Thyroid gland (tissue), 4 donors: ENCODE results near the gene SLCO2A1. TPM values are rescaled to one million over a fixed set of nuclear protein-coding genes. Genes with fewer than 3 reads are reported as not detected.
A peak's percentile ranks its signal among the peaks of the same experiment; 100 is the strongest.

Experiments used
- DNase-seq, 2 donors: peaks; one replicate each; pipeline ENCODE4 v3.0.0-alpha.2; 2019
- H3K27ac ChIP-seq, 3 donors: fragments of 200-600 bp; sonication (generic); 1 replicate in 2 of 3; 2 replicates in 1 of 3; pipeline ENCODE4 v1.5.1; 2016 to 2019; ENCODE audit warnings: mild to moderate bottlenecking in 1 of 3, moderate library complexity in 1 of 3
- H3K27me3 ChIP-seq: fragments of 200-600 bp; sonication (generic); one replicate; pipeline ENCODE4 v1.5.1; 2019
- H3K36me3 ChIP-seq, 2 donors: fragments of 200-600 bp; sonication (generic); one replicate each; pipeline ENCODE4 v1.5.1; 2016 to 2019
- H3K4me1 ChIP-seq, 2 donors: fragments of 200-600 bp; sonication (generic); one replicate each; pipeline ENCODE4 v1.5.1; 2017 to 2019
- H3K4me3 ChIP-seq, 3 donors: fragments of 200-600 bp; sonication (generic); replicated peaks in 1 of 3; 1 replicate in 2 of 3; 2 replicates in 1 of 3; pipeline ENCODE4 v1.5.1; 2016; ENCODE audit warnings: mild to moderate bottlenecking in 1 of 3
- H3K9me3 ChIP-seq: fragments of 200-600 bp; sonication (generic); one replicate; pipeline ENCODE4 v1.5.1; 2017
- CTCF ChIP-seq, 6 experiments: fragments of 200-600 bp in 3 of 6; fragments of 450-650 bp in 3 of 6; sonication (generic) in 3 of 6; IDR thresholded peaks; one replicate each; pipeline ENCODE4 v1.5.1; 2016 to 2019; ENCODE audit warnings: antibody characterized with exemption in 6 of 6, mild to moderate bottlenecking in 2 of 6, inconsistent platforms in 1 of 6, moderate library complexity in 1 of 6
- POLR2A ChIP-seq, 2 donors: fragments of 450-650 bp; IDR thresholded peaks; one replicate each; pipeline ENCODE4 v1.6.1; 2017; ENCODE audit warnings: antibody characterized with exemption in 2 of 2, mild to moderate bottlenecking in 2 of 2, moderate library complexity in 1 of 2
- WGBS, 2 donors: methylation state at CpG; one replicate each; pipeline ENCODE4 v1.1.5; 2017; 5-methylcytosine and 5-hydroxymethylcytosine counted together
- intact Hi-C: fragments of 100-400 bp; cut with DNase I; formaldehyde crosslinking; loops from one replicate; pipeline ENCODE4 v1.15.1; 2023
- total RNA-seq, 4 donors: library from RNA; depleted of rRNA; stranded (reverse); fragments of >200 nt; gene quantifications; one replicate each; pipeline ENCODE4 v1.2.3, GENCODE V29; 2016

SLCO2A1 gene
- total RNA-seq, 4 donors from 2014 or later, result 26.0 to 76.6 (median 41.0) TPM

DNA sequence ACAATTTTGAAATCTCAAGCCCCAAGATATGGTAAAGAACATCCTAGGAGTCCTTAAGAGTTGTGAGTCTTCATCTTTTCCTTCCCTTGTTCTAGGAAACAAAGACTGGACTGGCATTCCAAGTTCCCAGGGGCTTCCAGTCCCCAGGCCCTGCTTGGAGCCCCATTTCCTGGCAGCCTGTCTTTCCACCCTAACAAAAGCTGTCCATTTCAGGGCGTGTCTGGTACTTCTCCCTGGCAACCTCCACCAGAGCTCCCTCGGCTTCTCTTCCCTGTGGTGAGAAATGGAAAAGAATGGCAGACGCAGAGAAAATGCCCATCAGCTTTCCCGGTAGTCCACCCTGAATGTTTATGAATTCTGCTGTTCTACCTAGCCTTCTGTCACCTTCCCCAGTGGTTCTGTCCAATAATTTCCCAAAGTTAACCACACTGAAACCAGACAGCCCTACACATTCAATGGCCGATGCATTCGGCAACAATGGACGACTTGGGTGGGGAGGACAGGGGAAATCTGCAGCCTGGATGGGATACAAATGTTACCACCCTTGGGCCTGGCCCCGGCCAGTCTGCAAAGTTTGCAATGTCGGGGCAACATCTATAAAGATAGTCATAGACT is 140.9 kb downstream of the SLCO2A1 start:
- TF ChIP-seq POLR2A (IDR thresholded peaks at IDR 0.05) (no peak), CTCF (IDR thresholded peaks at IDR 0.05) (no peak)

DNA sequence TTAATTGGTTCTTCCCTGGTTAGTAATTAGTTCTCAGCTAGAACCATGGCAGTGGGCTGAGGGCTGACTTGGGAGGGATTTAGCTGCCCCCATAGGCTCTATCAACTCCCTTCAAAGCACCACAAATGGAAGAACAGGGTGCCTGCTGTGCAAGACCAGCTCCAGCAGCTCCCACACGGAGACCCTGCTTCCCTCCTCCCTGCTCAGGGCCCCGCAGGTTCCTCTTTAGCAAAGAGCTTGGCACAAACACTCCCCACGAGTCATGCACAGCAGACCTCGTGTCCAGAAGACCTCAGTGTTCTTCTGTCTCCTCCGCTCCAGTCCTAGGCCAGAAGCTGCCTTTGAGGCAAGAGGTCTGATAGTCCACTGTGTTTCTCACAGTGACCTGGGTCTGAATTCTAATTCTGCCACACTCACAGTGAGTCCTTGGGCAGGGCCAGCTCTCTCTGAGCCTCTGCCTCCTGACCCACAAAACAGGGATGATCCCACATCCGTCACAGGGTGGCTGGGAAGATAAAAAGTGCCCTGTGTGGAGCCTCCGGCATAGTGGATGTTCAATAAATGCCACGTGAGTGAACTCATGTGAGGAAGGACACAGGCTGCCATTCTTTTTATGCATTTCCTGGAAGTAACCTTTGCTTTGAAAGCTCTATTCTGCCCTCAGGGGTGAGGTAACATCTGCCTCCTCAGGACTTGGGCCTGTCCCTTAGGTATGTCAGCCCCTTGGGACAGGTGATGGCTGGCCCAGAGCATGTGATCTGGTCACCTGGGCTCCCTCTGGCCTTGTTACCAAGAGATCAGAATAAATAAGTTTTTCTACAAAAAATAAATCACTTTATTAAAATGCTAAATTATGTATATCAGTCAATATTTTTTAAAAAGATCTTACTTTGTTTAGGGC is 141.7 kb downstream of the SLCO2A1 start:
- H3K9me3 ChIP-seq, result no peaks in the 10 kb centered on the region
- peak in 1 of 2 donors; percentile 10 for DNase-seq
- H3K27ac ChIP-seq, result no peak overlapping the region
- 78 to 79% methylated on average over 7 to 8 of the region's 8 CpGs for WGBS, 2 donors
- H3K4me1 ChIP-seq, result no peaks in the 10 kb centered on the region
- no peaks in the 10 kb centered on the region for H3K36me3 ChIP-seq
- intact Hi-C loops, result no loop called here
- TF ChIP-seq CTCF (IDR thresholded peaks at IDR 0.05) (no peak), POLR2A (IDR thresholded peaks at IDR 0.05) (no peak)
- no peak overlapping the region for H3K4me3 ChIP-seq
- H3K27me3 ChIP-seq, result no peaks in the 10 kb centered on the region

More for the DNA sequence above, 140.9 kb downstream of the SLCO2A1 start:
- H3K4me1 ChIP-seq, result no peaks in the 10 kb centered on the region
- H3K4me3 ChIP-seq, result no peak overlapping the region
- H3K27ac ChIP-seq, result no peak overlapping the region
- H3K36me3 ChIP-seq, result no peaks in the 10 kb centered on the region
- no peaks in the 10 kb centered on the region for H3K27me3 ChIP-seq
- no peak for DNase-seq
- H3K9me3 ChIP-seq, result no peaks in the 10 kb centered on the region
- 94 to 95% methylated on average over 9 of the region's 9 CpGs for WGBS, 2 donors
- intact Hi-C loops, result no loop called here

GRCh38 chr3:133887074-133887802 is 142.5 kb downstream of the SLCO2A1 start:
- no peak overlapping the region for H3K27ac ChIP-seq
- H3K9me3 ChIP-seq, result no peaks in the 10 kb centered on the region
- DNase-seq, result no peak
- H3K4me1 ChIP-seq, result no peaks in the 10 kb centered on the region
- H3K27me3 ChIP-seq, result no peaks in the 10 kb centered on the region
- 83 to 95% methylated on average over 3 to 4 of the region's 4 CpGs for WGBS, 2 donors
- H3K36me3 ChIP-seq, result no peaks in the 10 kb centered on the region
- intact Hi-C loops, result no loop called here
- TF ChIP-seq POLR2A (IDR thresholded peaks at IDR 0.05) (no peak), CTCF (IDR thresholded peaks at IDR 0.05) (no peak)
- no peak overlapping the region for H3K4me3 ChIP-seq

GRCh38 chr3:133886031-133886722 is 143.5 kb downstream of the SLCO2A1 start:
- H3K4me1 ChIP-seq, result no peaks in the 10 kb centered on the region
- intact Hi-C loops, result no loop called here
- DNase-seq, result no peak
- H3K27me3 ChIP-seq, result no peaks in the 10 kb centered on the region
- 91 to 95% methylated on average over 7 of the region's 7 CpGs for WGBS, 2 donors
- no peak overlapping the region for H3K4me3 ChIP-seq
- no peaks in the 10 kb centered on the region for H3K36me3 ChIP-seq
- TF ChIP-seq CTCF (IDR thresholded peaks at IDR 0.05) (no peak), POLR2A (IDR thresholded peaks at IDR 0.05) (no peak)
- H3K9me3 ChIP-seq, result no peaks in the 10 kb centered on the region
- H3K27ac ChIP-seq, result no peak overlapping the region
